ENCODE data around the gene ACSM4.

The ACSM4 gene

DNA sequence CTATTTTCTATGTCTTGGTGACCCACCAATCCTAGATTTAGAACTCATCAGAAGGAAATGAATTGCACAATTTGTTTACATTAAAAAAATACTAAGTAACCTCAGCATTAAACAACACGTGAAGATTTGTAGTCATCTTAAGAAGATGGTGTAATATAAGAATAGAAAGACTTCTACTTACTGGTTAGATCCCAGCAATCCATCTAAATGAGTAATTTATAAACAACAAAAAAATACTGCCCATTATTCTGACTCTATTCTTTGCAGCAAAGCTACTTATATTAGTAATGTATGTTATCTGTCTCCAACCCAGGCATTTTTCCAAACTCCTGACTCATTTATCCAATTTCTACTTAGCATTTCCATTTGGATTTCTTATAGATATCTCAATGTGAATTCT lies 72.3 kb downstream of the ACSM4 start:
- Histone ChIP-seq H3K27me3 (ENCODE audit: low read depth, low read length) (peaks cover 5% of the 10 kb centered on the region), H3K27ac (ENCODE audit: low read length) (no peak overlapping the region), H3K79me2 (ENCODE audit: low read length) (no peaks in the 10 kb centered on the region), H3K4me3 (ENCODE audit: low read length) (no peak overlapping the region), H4K20me1 (ENCODE audit: insufficient read depth, low read length) (no peaks in the 10 kb centered on the region), H3K9ac (ENCODE audit: low read length) (no peak overlapping the region), H3K9me3 (ENCODE audit: insufficient read depth, low read length) (no peaks in the 10 kb centered on the region), H2AFZ (ENCODE audit: low read depth, low read length) (no peak overlapping the region), H3K4me1 (ENCODE audit: low read length) (no peaks in the 10 kb centered on the region), H3K36me3 (replicated peaks; ENCODE audit: low read depth, low read length) (no peaks in the 10 kb centered on the region), H3K4me2 (ENCODE audit: low read length) (no peak overlapping the region)
- TF ChIP-seq, protein P1, sequence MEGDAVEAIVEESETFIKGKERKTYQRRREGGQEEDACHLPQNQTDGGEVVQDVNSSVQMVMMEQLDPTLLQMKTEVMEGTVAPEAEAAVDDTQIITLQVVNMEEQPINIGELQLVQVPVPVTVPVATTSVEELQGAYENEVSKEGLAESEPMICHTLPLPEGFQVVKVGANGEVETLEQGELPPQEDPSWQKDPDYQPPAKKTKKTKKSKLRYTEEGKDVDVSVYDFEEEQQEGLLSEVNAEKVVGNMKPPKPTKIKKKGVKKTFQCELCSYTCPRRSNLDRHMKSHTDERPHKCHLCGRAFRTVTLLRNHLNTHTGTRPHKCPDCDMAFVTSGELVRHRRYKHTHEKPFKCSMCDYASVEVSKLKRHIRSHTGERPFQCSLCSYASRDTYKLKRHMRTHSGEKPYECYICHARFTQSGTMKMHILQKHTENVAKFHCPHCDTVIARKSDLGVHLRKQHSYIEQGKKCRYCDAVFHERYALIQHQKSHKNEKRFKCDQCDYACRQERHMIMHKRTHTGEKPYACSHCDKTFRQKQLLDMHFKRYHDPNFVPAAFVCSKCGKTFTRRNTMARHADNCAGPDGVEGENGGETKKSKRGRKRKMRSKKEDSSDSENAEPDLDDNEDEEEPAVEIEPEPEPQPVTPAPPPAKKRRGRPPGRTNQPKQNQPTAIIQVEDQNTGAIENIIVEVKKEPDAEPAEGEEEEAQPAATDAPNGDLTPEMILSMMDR (IDR thresholded peaks at IDR 0.05; ENCODE audit: low read depth, low read length), result no peak
- no peak for TF ChIP-seq EZH2phosphoT487 (IDR thresholded peaks at IDR 0.05; ENCODE audit: low read depth)
